Stimulated activated CD4-positive, alpha-beta T cell treated with anti-CD3 and anti-CD28 coated beads, Interleukin-12 subunit alpha, Interleukin-12 subunit beta, amount 100 ng/mL, for 24 hours (primary cell): ENCODE measurements around the gene PSMD11.
"Not testable (repeated sequence)": the region's sequence is repeated elsewhere in the genome, so short reads cannot be mapped to it uniquely, and the experiment has no call there.

Source experiments
- DNase-seq, 2 experiments: peaks; one replicate each; pipeline ENCODE4 v3.0.0-alpha.2; 2020; ENCODE audit warnings: low read depth in 2 of 2

Gene PSMD11

GRCh38 chr17:32513579-32513978, 69.3 kb downstream of the PSMD11 start:
- no peak for DNase-seq

DNA sequence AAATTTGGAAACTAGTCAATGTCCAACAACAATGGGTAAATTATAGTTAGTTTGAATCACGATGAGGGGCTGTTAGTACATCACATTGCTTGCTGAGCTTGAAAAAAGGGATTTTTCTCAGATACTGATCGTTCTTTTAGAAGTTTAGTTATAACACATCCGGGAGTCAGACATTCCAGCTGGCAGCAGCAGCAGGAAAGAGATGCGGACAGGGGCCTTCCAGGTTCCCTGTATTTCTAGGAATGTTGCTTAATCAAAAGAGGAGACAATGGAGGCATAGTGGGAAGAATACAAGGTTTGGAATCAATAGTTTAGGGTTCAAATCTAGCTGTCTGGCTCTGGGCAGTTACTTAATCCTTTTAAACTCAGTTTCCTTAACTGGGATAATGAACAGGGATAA, 70.3 kb downstream of the PSMD11 start:
- DNase-seq = no peak

GRCh38 chr17:32515677-32516383, 71.5 kb downstream of the PSMD11 start:
- DNase-seq = no peak

DNA sequence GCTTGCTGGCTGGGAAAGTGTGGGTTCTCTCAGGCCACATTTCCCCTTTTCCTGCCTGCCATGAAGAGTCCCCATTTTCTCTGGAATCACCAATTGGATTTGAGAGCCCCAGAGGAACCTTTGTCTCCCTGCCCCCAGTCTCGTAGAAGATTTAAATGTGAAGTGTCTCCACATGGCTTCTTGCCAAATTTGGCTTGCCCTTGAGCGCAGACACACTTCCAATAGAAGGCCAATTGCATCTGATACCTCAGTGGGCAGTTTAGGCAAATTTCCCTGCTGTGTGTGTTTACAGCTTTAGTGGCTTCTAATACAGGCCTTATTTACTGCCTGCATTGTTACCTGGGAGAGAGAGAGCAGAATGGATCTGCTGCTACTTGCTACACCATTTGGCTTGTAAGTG, 72.1 kb downstream of the PSMD11 start:
- no peak for DNase-seq

DNA sequence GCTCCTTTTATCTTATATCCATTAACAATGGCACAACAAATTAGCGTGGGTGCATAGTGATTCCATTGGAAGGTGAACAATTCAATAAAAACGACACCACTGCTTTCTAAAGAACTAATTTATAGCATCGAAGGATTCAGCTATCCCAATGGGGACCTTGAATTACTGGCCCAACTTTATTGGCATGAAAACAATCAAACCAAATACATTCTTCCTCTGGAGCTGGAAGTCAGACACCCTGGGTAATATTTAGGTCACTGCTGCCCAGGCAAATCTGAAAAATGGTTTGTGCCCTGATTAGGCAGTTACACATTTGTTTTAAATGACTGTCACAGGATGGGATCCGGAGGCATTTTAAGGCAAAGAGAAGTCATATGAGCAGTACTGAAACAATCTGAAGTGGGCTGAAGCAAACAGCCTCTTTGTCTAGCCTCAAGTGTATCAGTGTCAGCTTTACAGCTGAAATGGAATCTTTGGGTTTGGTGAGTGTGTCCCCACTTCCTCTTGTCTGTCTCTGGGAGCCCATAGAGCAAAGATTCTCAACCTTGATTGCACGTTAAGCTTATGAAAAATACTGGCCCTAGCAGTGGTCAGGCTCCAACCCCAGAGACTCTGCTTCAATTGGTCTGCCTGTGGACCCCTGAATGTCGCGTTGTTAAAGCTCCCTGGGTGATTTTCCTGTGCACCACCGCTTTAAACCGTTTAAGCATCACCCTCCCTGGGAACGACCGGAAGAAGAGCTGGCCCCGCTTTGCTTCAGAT, 72.8 kb downstream of the PSMD11 start:
- no peak for DNase-seq

- no peak for DNase-seq
Observed at GRCh38 chr17:32517982-32518381, 73.7 kb downstream of the PSMD11 start.

DNA sequence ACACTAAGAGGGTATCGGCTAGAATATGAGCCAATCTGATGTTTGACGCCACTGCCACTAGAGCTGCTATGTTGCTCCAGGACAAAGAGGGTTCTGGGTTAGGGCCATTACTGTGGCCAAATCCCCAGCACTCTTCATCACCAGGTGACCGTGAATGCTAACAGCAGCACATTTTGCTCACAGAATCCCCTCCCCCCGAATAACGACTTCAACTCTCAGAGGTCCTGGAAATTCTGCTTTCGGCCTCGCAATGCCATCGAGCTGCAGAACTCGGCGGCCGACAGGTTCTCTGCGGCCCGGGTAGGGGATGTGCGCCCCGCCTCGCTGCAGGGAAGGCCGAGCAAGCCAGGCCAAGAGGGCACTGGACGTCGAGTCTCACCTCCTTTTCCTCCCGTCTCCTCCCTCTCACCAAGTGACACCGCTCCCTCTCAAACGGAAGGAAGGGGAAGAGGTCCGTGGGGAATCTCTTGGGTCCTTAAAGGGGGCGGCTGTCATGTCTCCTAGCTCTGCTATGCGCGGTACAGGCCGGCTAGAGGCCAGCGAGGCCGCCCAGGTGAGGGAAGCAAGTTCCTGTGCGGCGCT, 74.4 kb downstream of the PSMD11 start:
- no peak for DNase-seq

DNA sequence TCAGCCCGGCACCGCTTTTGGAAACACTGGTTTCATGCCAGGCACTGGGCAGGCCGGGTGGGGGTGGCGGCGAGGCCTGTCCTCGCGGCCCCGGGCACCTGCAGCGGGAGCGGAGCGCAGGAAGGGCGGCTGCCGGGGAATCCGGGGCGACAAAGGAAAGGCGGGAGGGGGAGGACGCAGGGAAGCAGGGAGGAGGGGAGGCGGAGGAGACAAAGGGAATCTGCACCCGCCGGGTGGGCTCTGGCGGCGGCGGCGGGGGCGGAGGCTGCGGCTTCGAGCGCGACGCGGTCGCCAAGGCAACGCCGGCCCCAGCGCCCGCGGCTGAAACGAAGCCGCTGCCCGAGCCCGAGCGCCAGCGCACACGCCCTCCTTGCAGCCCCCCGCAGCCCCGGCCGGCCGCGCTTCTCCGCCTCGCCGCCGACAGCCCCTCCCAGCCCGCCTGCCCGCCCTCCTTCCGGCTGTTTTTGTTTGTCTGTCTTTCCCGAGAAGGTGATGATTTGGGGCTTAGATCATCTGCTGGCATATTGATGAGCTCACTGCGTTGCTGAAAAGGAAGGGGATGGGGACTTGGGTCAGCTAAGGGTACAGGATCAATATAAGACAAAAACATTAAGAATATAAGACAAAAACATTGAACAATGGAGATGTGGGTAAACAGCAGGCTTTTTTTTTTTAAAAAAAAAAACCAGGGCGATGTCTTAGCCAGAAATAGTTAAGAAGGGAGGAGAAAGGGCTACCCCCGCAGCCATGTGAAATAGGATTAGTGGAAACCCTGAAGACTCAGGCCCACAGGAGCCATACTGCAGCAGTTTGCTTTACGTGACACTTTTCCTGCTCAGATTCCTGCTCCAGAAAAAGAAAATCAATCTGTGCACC, 75.2 kb downstream of the PSMD11 start:
- peak in 1 of 2 experiments; percentile 50 for DNase-seq

- peak in 1 of 2 experiments; percentile 32 for DNase-seq
Observed at GRCh38 chr17:32520104-32520701, 75.9 kb downstream of the PSMD11 start.

GRCh38 chr17:32520737-32521404, 76.6 kb downstream of the PSMD11 start:
- DNase-seq = no peak

DNA sequence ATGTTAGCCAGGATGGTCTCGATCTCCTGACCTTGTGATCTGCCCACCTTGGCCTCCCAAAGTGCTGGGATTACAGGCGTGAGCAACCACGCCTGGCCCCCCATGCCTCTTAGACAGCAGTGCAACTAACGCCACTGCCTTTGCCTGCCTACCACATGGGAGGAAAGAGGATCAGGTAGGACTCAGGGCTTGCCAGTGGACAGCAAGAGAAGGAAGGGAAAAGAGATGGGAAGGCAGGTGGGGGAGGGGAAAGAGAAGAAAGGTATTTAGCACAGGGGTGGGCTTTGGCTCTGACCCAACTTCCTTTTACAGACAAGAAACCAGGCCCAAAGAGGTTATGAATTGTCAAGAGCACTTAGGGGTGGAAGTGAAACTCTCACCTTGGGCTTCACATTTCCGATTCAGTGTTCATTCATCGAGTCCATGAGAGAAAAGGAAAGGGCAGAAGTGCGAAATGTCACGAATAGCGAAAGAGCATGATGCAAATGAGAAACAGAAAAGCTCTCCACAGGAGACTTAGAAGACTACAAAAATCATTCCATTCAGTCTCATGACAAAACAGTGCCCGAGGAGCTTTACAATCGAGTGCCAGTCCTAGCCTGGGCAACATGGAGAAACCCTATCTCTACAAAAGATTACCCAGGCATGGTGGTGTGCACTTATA, 78.8 kb downstream of the PSMD11 start:
- DNase-seq = peak in 1 of 2 experiments; percentile 39

- no peak for DNase-seq
Observed at GRCh38 chr17:32523827-32524552, 79.7 kb downstream of the PSMD11 start.

GRCh38 chr17:32524553-32524880, 80.2 kb downstream of the PSMD11 start:
- DNase-seq = not testable (repeated sequence)

DNA sequence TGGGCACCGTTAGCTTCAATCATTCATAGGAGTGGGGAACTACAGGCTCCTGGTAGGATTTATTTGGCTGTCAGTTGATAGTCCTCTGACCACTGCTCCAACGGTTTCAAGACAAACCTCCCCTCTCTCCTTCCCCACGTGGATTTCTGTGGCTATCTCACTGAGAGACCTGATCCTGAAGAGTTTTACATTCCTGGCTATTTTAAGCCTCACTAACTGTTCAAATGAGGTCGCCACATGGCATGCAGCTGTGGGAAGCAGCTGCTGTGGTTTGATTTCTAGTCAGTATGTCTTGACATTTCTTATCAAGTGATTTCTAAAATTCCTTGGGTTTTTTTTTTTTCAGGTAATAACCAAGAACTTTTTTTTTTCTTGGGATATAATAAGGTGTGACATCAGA, 80.8 kb downstream of the PSMD11 start:
- DNase-seq = no peak

DNA sequence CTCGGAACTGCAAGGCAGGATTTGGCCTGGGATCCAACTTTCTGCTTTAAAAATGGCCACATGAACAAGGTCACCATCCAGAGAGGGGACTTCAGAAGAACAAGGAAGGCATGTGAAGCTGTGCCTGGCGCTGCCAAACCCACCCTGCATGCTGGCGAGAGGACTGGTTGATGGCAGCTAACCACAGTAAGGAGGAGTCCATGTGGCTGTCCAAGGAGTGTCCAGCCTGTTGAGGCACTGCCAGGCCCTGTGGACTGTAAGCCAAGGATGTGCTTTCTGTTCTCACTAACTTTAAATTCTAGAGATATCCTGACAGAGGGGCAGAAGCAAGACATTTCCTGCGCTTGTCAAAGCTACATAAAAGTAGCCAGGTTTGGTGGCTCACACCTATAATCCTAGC, 82.8 kb downstream of the PSMD11 start:
- no peak for DNase-seq

- DNase-seq = no peak
Observed at GRCh38 chr17:32528825-32529224, 84.5 kb downstream of the PSMD11 start.

DNA sequence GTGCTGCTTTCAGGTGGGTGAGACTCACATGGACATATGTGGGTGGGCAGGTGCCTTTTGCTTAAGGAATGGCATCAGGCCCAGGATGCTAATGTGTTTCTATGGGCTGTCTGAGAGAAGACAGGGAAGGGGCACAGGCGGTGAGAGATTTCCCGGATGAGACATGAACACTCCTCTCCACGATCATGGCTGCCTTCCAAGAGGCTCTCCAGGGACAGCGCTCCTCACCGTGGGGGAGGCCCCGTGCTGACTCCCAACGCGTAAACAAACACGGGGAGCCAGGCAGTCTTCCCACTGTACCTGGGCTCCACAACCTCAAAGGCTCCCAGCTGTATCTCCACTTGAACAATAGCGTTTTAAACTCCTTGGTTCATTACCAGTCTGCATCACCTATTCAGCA, 85.3 kb downstream of the PSMD11 start:
- no peak for DNase-seq
